Measurements from ENCODE around the gene ANKRD24.
"Not testable (repeated sequence)": the region's sequence is repeated elsewhere in the genome, so short reads cannot be mapped to it uniquely, and the experiment has no call there.

The ANKRD24 gene

DNA sequence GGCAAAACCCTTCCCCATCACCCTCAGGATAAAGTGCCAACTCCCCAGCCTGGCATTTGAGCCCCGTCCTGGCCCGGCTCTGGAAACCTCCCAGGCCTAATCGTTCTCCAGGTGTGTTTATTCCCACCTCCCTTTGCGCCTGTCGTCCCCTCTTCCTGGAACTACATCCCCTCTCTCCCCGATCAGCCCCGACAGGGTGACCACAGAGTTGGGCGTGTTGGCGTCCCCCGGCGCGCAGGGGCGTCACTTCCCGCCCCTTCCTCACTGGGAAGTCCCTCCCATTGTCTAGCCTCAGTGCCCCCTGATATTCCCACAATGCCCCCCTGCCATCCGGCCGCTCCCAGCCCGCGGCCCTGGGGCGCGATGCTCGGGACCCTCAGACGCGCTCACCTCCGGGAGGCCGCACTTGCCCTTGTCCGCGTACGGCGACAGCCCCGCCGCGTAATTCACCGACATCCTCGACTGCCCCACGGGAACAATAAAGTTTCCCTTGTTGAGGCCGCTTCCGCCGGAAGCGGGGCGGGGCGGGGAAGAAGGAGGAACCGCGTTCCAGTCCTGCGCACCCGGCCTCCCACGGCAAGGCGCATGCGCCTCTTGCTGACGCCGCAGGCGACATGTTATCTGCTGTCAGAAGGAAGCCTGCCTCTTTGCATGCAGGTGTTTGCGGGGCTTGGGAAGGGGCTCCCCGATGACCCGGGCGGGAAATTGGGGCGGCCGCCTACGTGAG is at the start of gene ANKRD24, which contains the start of gene SIRT6:
TSS of gene ANKRD24 (plus strand) at position 606 of the 727 bp plus-strand sequence. CDS start 3,737 bp downstream, outside the sequence.
TSS of gene SIRT6 (minus strand) at position 480 of the 727 bp plus-strand sequence. CDS start at position 456, 24 bp downstream.
- DNase-seq: peak; percentile 95

- DNase-seq: no peak
Measured at GRCh38 chr19:4134351-4134750, 48.1 kb upstream of the ANKRD24 start.

- DNase-seq: not testable (repeated sequence)
Measured at GRCh38 chr19:4135386-4135785, 47.1 kb upstream of the ANKRD24 start.

GRCh38 chr19:4136680-4137088 is 45.8 kb upstream of the ANKRD24 start:
- no peak for DNase-seq

DNA sequence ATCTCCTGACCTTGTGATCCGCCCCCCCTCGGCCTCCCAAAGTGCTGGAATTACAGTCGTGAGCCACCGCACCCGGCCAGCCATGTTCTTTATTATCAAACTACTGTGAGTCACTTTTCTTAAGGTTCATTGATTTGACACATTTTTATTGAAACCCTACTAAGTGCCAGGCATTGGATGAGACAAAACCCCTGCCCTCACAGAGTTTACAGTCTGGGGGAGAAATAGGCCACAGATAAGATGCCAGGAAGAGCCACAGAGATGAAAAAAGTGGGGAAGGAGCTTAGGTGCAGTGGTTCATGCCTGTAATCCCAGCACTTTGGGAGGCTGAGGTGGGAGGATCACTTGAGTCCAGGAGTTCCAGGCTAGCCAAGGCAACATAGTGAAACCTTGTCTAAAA is 44.0 kb upstream of the ANKRD24 start:
- DNase-seq: no peak

DNA sequence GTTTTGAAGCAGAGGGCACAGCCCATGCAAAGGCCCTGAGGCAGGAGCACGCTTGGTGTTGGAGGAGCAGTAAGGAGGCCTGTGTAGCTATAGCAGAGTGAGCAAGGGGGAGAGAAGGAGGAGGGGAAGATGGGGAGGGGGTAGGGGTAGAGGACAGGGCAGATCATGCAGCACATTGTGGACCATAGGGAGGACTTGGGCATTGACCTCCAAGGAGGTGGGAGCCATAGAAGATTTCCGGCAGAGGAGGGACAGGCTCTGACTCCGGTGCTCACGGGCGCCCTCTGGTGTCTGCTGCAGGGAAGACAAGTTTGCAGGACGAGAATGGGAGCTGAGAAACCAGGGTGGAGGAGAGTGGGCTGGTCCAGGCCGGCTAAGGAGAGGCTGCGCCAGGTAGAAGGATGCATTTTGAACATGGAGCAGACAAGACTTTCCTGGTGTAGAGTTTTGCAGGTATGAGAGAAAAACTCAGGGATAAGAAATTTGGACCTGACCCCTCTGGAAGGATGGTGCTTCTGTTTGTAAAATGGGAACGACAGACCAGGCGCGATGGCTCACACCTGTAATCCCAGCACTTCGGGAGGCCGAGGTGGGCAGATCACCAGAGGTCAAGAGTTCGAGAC is 42.8 kb upstream of the ANKRD24 start:
- peak; percentile 90 for DNase-seq

DNA sequence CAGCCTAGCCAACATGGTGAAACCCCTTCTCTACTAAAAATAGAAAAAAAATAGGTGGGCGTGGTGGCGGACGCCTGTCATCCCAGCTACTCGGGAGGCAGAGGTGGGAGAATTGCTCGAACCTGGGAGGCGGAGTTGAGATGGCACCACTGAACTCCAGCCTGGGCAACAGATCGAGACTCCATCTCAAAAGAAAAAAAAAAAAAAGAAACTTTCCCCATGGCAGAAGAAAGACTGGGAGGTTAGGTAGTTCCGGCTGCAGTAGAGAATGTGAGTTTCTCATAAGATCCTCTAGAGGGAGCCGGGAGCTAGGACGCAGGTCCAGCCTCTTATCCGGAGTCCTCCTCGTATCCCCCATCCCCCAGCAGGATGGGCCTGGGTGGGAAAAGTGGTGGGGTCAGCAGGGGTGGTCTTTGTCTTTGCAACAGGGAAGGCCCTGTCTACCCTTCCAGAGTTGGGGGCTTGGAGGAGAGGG is 42.2 kb upstream of the ANKRD24 start:
- no peak for DNase-seq

DNA sequence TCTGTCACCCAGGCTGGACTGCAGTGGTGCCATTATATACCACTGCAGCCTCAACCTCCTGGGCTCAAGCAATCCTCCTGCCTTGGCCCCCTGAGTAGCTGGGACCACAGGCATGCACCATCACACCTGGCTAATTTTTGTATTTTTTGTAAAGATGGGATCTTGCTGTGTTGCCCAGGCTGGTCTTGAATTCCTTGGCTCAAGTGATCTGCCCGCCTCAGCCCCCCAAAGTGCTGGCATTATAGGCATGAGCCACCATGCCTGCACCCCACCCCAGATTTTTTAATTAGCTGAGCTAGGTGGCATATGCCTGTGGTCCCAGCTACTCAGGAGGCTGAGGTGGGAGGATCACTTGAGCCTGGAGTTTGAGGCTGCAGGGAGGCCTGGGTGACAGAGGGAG is 39.6 kb upstream of the ANKRD24 start:
- not testable (repeated sequence) for DNase-seq

DNA sequence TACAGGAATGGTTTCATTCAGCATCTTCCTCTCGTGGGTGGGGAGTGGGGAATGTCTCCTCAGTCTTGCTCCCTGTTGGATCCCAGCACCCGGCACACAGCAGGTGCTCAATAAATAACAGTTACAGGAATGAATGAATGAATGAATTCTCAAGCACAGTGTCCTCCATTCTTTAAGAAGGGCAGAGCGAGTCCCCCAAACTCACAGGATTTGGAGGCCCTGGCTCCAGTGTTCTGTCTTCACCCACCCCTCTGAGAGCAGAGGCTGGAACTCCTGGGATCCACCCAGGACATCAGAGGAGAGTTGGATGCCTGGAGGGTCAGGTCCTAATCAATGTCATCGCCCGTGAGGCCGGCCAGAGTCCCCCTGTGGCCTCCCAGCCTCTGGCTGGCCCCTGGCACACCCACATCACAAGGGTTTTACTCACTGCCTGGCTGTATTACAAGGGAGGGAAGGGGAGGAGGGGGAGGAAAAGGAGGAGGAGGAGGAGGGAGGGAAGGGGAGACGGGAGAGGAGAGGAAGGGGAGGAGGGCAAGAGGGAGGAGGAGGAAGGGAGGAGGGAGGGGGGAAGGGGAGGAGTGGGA is 37.7 kb upstream of the ANKRD24 start:
- no peak for DNase-seq

DNA sequence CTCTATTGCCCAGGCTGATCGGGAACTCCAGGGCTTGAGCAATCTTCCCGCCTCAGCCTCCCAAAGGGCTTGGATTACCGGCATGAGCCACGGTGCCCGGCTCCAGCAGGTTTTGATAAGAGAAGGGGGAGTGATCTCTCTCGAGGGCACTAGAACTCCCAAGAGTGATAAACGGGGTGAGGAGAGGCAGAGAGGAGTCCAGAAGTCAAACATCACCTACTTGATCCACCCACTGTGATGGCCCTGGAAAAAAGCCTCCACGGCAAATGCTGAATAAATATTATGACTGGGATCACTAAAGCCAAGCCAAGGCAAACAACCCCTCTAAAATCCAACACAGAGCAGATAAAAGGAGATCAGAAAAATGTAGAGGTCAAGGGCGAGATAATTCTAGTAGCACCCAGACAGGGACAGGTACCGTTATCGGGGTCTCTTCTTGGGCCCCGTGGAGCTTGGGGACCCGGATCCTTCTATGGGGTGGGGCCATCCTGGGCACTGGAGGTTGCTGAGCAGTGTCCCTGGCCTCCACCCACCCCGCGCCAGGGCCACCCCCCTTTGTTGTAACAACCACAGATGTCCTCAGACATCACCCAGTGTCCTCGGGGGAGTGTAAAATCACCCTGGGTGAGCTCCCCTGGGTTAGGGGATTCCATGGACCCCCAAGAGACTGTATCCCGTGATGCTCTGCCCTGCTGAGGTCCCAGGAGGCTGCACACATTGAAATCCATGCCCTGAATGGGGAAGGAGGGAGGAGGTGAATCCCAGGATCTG is 32.8 kb upstream of the ANKRD24 start:
- no peak for DNase-seq

DNA sequence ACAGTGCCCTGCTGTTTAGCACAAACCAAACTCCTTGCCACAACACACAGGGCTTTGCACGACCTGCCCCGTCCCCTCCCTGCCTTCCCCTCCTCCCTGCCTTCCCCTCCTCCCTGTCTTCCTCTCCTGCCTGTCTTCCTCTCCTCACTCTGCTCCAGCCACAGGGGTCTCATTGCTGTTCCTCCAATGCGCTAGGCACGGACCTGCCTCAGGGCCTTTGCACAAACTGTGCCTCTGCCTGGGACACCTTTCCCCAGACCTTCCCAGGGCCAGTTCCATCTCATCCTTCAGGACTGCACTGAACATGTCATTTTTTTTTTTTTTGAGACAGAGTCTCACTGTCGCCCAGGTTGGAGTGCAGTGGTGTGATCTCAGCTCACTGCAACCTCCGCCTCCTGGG is 30.9 kb upstream of the ANKRD24 start:
- no peak for DNase-seq

DNA sequence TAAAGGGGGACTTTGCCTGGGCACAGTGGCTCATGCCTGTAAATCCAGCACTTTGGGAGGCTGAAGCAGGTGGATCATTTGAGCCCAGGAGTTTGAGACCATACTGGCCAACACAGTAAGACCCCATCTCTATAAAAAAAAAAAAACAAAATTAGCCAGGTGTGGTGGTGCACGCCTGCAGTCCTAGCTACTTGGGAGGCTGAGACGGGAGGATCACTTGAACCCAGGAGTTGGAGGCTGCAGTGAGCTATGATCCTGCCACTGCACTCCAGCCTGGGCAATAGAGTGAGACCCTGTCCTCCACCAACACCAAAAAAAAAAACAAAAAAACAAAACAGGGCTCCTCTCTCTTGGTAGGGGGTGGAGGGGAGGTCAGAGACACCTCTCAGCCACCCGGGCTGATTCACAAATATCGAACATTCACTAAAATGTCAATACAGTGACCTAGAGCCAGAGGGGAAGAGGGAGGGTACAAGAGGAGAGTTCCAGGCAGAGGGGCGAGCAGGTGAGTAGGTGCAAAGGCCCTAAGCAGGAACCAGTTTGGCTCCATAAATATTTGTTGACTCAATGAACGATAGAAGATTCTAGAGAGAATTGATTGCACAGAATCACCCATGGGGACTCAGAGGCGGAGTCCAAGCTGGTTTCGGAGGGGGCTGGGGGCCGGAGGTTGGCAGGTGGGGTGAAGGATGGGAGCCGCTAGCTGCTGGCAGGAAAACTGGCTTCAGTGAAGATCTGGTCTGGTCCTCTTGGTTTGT is 30.1 kb upstream of the ANKRD24 start:
- no peak for DNase-seq

GRCh38 chr19:4154571-4155312 is 27.7 kb upstream of the ANKRD24 start:
- DNase-seq: no peak

DNA sequence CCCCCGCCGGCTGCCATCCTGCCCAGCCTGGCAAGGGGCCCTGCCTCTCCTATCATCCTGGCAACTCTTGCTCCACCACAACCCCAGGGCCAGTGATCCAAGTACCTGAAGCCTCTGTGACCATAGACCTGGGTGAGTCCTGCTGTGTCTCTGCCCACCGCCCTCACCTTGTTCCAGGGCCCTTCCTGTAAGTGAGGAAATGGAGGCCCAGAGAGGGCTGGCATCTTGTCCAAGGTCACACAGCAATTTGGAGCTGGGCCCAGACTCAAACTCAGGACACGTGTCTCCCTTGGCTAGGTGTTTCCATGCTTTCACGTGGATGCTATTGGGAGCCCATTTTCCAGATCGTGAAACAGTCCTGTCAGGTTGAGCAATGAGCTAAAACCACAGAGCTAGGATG is 25.3 kb upstream of the ANKRD24 start:
- no peak for DNase-seq

DNA sequence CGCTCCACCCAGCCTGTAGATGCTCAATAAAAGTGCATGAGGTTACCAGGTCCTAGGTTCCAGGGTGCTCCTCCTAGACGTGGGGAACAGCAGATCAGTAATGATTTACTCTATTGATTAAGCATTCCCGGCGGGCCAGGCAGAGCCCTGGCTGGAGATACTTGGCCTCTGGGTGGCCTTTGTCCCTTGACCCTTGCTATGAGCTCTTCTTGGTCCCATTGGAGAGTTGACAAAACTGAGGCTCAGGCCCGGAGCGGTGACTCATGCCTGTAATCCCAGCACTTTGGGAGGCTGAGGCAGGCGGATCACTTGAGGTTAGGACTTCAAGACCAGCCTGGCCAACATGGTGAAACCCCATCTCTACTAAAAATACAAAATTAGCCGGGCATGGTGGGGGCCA is 24.5 kb upstream of the ANKRD24 start:
- not testable (repeated sequence) for DNase-seq

GRCh38 chr19:4161415-4162077 is 20.9 kb upstream of the ANKRD24 start:
- DNase-seq: no peak

DNA sequence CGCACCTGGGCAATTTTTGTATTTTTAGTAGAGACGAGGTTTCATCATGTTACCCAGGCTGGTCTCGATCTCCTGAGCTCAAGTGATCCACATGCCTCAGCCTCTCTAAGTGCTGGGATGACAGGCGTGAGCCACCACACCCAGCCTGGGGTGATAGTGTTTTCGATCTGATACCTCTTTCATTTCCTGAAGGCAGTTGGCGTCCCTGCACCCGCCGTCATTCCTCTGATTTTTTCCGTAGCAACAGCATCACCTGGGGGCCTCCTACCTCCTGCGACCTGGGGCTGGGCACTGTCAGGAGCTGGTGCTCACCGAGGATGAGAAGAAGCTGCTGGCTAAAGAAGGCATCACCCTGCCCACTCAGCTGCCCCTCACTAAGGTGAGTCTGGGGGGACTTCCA is 18.2 kb upstream of the ANKRD24 start:
- DNase-seq: no peak

- no peak for DNase-seq
Measured at GRCh38 chr19:4171676-4172075, 10.8 kb upstream of the ANKRD24 start.

DNA sequence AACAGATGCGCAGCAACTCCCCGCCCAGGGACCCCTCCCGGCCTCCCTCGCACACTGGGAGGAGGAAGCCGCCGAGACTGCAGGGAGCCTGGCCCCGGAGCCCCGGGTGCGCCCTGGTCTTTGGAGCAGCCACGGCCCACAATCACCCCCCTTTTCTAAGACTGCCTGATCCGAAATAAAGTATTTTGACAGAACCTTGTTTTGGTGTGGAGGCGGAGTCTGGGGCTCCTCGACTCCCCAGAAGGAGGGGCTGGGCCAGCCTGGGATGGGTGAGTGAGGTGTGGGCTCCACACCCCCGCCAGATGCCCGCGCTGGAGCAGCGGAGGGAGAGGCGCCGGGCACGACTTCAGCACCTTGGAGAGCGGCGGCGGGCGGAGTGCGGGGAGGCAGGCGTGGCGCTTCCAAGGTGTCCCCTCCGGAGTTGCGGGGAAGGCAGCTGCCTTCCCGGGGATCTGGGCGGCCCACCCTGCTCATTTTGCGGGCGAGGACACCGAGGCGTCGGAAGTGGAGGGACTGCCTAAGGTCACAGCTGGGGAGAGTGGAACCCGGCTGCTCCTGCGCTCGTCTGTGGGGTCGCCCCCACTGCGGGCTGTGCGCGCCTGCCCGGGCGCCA is 9.5 kb upstream of the ANKRD24 start:
- peak; percentile 72 for DNase-seq

DNA sequence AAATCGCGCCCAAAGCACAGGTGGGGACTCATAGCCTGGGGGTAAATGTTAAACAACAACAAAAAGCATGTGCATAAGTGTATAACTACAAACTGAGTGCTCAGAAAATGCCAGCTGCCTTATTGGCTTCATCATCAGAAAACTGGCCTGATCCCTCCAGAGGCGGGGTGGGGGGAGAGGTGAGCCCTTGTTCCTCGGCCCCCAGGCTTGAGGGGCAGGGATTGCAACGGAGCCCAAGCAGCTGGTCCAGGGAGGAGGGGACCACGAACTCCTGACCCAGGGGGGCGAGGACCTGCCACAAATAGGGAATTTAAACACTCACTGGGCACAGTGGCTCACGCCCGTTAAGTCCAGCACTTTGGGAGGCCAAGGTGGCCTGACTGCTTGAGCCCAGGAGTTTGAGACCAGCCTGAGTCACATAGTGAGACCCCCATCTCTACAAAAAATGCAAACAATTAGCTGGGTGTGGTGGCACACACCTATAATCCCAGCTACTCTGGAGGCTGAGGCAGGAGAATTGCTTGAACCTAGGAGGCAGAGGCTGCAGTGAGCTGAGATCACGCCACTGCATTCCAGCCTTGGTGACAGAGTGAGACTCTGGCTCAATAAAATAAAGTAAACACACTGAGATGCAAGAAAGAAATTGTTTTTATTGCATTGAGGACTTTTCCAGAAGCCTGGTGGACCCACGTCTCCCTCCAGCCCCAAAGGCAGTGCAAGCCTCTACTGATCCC is 8.8 kb upstream of the ANKRD24 start:
- DNase-seq: no peak

Data from stimulated activated CD4-positive, alpha-beta T cell treated with anti-CD3 and anti-CD28 coated beads, Interleukin-12 subunit alpha, Interleukin-12 subunit beta, amount 100 ng/mL, for 4 hours (primary cell).